AG04449 (cell line): Measurements from ENCODE around the gene EML5.

Source experiments
- CTCF ChIA-PET: fragments of 350-600 bp; formaldehyde crosslinking; extraction: SDS; loops from one replicate; lab custom pipeline; 2021; ENCODE audit warnings: antibody characterized with exemption; lab: Yijun Ruan, JAX
- POLR2A ChIA-PET: fragments of 400-600, 350-600 bp; formaldehyde crosslinking; extraction: SDS; loops from one replicate; lab custom pipeline; 2020; ENCODE audit warnings: antibody characterized with exemption, inconsistent platforms; lab: Yijun Ruan, JAX
- DNase-seq: peaks from one replicate; pipeline ENCODE4 v3.0.0-alpha.2; 2010; ENCODE audit warnings: low read depth, low spot score
- H3K4me3 ChIP-seq: 2 replicates; pipeline ENCODE4 v1.5.1; 2011; ENCODE audit warnings: low read depth, mild to moderate bottlenecking, control low read depth, low read length
- CTCF ChIP-seq: IDR thresholded peaks from one replicate; pipeline ENCODE4 v1.5.1; 2011; ENCODE audit warnings: mild to moderate bottlenecking, moderate library complexity, low read length, control low read depth, inconsistent platforms; ENCODE audit not compliant: insufficient read depth; ENCODE audit errors: missing control alignments

Gene EML5

GRCh38 chr14:88618476-88618875 is 174.3 kb downstream of the EML5 start:
- CTCF ChIA-PET: interaction anchor here (1.4 kb wide), 1 partner anchor 9 kb away, joined by 4 read pairs; no protein-coding TSS in a partner anchor

GRCh38 chr14:88617479-88617878 is 175.3 kb downstream of the EML5 start:
- POLR2A ChIA-PET: no interaction called here
- DNase-seq: no peak
- CTCF ChIA-PET: interaction anchor here (1.4 kb wide), 1 partner anchor 10 kb away, joined by 4 read pairs; no protein-coding TSS in a partner anchor
- no peak overlapping the region for H3K4me3 ChIP-seq
- no peak for TF ChIP-seq CTCF

More at GRCh38 chr14:88618476-88618875, 174.3 kb downstream of the EML5 start:
- TF ChIP-seq CTCF: no peak
- no peak for DNase-seq
- no peak overlapping the region for H3K4me3 ChIP-seq
- POLR2A ChIA-PET: interaction anchor here (0.6 kb wide), 1 partner anchor 24 kb away, joined by 3 read pairs; no protein-coding TSS in a partner anchor

- no peak for TF ChIP-seq CTCF
- no peak overlapping the region for H3K4me3 ChIP-seq
- ChIA-PET POLR2A (no interaction called here), CTCF (no interaction called here)
- DNase-seq: no peak
Observed at GRCh38 chr14:88616697-88617096, 176.1 kb downstream of the EML5 start.

- H3K4me3 ChIP-seq: no peak overlapping the region
- TF ChIP-seq CTCF: no peak
- peak; percentile 42 for DNase-seq
- ChIA-PET POLR2A (no interaction called here), CTCF (interaction anchor here (1.0 to 1.3 kb wide), 2 partner anchors 10 to 28 kb away, joined by 3 read pairs; no protein-coding TSS in a partner anchor)
Observed at GRCh38 chr14:88614218-88614907, 178.4 kb downstream of the EML5 start.

GRCh38 chr14:88613552-88614010 is 179.2 kb downstream of the EML5 start:
- DNase-seq: no peak
- ChIA-PET POLR2A (no interaction called here), CTCF (interaction anchor here (1.3 kb wide), 1 partner anchor 9 kb away, joined by 3 read pairs; no protein-coding TSS in a partner anchor)
- no peak for TF ChIP-seq CTCF
- no peak overlapping the region for H3K4me3 ChIP-seq

GRCh38 chr14:88612981-88613380 is 179.8 kb downstream of the EML5 start:
- no peak for DNase-seq
- no peak for TF ChIP-seq CTCF
- ChIA-PET POLR2A (no interaction called here), CTCF (interaction anchor here (1.3 kb wide), 1 partner anchor 8 kb away, joined by 3 read pairs; no protein-coding TSS in a partner anchor)
- no peak overlapping the region for H3K4me3 ChIP-seq
